HG03280 (cell line): ENCODE data around the gene TRAPPC14.
"Not testable (repeated sequence)": the region's sequence is repeated elsewhere in the genome, so short reads cannot be mapped to it uniquely, and the experiment has no call there.

Source experiments
- ATAC-seq: cut with Tn5 transposase; IDR thresholded peaks from one replicate; pipeline ENCODE4 v1.9.1; 2021; ENCODE audit warnings: mild to moderate bottlenecking, moderate library complexity; ENCODE audit not compliant: unreplicated experiment

TRAPPC14 gene, protein sequence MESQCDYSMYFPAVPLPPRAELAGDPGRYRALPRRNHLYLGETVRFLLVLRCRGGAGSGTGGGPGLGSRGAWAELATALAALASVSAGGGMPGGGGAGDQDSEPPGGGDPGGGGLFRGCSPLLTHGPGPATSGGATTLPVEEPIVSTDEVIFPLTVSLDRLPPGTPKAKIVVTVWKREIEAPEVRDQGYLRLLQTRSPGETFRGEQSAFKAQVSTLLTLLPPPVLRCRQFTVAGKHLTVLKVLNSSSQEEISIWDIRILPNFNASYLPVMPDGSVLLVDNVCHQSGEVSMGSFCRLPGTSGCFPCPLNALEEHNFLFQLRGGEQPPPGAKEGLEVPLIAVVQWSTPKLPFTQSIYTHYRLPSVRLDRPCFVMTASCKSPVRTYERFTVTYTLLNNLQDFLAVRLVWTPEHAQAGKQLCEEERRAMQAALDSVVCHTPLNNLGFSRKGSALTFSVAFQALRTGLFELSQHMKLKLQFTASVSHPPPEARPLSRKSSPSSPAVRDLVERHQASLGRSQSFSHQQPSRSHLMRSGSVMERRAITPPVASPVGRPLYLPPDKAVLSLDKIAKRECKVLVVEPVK

DNA sequence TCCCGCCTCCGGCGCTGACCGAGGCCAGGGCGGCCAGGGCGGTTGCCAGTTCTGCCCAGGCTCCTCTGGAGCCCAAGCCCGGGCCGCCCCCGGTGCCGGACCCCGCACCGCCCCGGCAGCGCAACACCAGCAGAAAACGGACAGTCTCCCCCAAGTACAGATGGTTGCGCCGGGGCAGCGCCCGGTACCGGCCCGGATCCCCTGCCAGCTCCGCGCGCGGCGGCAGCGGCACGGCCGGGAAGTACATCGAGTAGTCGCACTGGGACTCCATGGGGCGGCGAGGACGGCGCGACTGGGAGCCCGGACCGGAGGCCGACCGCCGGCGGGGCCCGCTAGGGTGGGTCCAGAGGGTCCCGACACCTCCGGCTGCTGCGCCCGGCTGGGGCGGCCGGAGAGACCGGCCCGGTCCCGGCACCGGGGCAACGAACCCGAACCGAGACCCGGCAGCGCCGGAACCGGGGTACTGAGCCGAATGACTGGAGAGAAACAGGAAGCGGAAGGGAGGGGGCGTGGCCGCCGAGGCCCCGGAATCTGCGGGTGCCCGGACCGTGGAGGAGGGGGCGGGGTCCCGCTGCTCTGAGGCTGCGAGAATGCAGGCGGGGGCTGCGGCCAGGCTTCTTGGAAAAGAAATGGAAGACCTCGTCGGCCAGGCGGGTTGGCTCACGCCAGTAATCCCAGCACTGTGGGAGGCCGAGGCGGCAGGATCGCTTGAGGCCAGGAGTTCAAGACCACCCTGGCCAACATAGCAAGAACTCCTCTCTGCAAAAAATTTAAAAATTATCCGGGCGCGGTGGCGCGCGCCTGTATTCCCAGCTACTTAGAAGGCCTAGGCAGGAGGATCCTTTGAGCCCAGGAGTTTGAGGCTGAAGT, at the start of gene TRAPPC14:
Gene TRAPPC14, minus strand, starts transcription at position 495 of the 870 bp plus-strand sequence. Its CDS starts 224 bp downstream, at position 271.
- peak; percentile 89 for ATAC-seq

- no peak for ATAC-seq
Measured at GRCh38 chr7:100204454-100204853, 45.9 kb upstream of the TRAPPC14 start.

- ATAC-seq, result no peak
Measured at GRCh38 chr7:100200693-100201092, 42.2 kb upstream of the TRAPPC14 start.

GRCh38 chr7:100198266-100198665, 39.7 kb upstream of the TRAPPC14 start:
- ATAC-seq, result no peak

GRCh38 chr7:100195901-100196322, 37.4 kb upstream of the TRAPPC14 start:
- peak; percentile 45 for ATAC-seq

DNA sequence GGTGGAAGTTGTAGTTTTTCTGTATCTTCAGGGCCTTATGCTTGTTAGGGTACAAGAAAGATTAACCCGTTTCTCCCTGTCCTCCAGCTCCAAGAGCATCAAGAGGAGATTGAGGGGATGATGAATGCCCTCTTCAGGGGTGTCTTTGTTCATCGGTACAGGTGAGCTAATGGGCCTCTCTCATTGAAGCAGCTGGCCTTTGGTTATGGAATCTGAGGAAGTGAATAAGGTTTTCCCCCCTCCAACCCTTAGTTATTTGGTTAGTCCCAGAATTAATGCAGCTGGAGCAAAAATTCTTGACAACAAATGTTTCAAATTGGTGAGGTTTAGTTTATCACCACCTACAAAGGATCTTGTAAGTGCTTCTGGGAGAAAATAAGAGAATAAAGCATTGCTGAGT, 36.7 kb upstream of the TRAPPC14 start:
- no peak for ATAC-seq

DNA sequence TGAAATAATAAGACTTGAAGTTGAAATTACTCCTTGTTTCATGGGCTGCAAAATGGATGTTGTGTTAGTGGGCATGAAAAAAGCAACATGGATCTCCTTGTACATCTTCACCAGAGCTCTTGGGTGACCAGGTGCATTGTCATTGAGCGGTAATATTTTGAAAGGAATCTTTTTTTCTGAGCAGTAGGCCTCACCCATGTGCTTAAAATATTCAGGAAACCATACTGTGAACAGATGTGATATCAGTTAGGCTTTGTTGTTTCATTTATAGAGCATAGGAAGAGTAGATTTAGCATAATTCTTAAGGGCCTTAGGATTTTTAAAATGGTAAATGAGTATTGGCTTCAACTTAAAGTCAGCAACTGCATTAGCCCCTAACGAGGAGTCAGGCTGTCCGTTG, 34.4 kb upstream of the TRAPPC14 start:
- no peak for ATAC-seq

GRCh38 chr7:100192281-100192862, 33.8 kb upstream of the TRAPPC14 start:
- not testable (repeated sequence) for ATAC-seq

GRCh38 chr7:100191775-100192174, 33.3 kb upstream of the TRAPPC14 start:
- ATAC-seq, result no peak

DNA sequence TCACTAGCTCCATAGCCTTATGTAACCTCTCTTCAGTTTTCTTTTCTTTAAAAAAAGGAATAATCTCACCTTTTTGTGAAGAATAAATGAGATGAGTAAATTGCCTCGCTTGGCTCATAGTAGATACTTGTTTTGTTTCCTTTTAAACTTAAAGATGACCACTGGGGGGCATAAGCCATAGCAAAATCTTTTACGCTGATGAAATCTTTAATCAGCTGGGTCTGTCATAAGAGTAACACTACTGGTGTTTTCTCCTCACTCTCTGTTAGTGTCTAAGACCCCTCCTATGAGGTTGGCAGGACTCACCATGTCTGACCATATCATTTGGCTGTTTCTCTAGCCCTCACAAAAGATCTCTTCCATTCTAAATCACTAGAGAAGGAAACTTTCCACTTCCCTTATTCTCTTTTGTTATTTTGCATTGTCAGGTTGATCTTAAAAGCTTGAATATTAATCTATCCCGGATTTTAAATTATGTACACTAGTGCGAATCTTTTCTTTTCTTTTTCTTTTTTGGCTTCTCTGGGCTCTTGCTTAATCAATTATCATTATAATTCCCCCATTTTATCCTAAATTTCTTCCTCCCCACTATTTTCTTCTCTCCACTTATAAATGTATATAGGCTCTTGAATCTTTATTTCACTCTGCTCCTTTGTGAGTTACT, 31.7 kb upstream of the TRAPPC14 start:
- no peak for ATAC-seq

- no peak for ATAC-seq
Measured at GRCh38 chr7:100189061-100189460, 30.5 kb upstream of the TRAPPC14 start.

GRCh38 chr7:100185726-100186125, 27.2 kb upstream of the TRAPPC14 start:
- no peak for ATAC-seq

GRCh38 chr7:100183090-100183489, 24.6 kb upstream of the TRAPPC14 start:
- ATAC-seq, result not testable (repeated sequence)

DNA sequence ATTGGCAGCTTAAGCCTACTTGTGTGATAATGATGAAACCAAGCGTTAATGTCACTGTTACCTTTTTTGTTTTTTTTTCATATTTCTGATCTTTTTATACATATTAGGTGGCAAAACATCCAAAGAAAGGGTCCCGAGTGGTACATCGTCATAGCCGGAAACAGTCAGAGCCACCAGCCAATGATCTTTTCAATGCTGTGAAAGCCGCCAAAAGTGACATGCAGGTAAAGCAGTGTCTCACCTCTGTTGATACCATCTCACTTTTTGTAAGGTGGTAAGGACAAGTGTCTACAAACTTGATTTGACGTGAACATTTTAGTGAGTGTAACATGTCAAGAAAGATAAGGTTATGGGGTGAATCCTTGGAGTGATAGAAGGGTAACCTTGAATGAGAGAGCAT, 24.1 kb upstream of the TRAPPC14 start:
- not testable (repeated sequence) for ATAC-seq

DNA sequence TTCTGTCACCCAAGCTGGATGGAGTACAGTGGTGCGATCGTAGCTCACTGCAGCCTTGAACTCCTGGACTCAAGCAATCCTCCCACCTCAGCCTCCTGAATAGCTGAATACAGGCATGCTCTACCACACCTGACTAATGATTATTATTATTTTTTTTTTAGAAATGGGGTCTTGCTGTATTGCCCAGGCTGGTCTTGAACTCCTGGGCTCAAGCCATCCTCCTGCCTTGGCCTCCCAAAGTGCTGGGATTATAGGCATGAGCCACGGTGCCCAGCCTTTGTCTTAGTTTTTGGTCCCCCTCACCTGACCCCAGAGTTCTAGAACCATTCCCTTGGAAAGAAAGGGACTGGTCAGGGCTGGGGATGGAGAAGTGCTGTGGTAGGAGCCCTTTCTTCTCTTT, 21.6 kb upstream of the TRAPPC14 start:
- not testable (repeated sequence) for ATAC-seq

GRCh38 chr7:100177045-100178001, 18.8 kb upstream of the TRAPPC14 start, which contains the start of the genes GPC2 and STAG3:
TSS of gene GPC2 (minus strand) at chr7:100177381. CDS start at chr7:100177199, 182 bp downstream.
TSS of gene STAG3 (plus strand) at chr7:100177918. CDS start at chr7:100180557, 2,639 bp downstream.
- ATAC-seq, result peak; percentile 87

DNA sequence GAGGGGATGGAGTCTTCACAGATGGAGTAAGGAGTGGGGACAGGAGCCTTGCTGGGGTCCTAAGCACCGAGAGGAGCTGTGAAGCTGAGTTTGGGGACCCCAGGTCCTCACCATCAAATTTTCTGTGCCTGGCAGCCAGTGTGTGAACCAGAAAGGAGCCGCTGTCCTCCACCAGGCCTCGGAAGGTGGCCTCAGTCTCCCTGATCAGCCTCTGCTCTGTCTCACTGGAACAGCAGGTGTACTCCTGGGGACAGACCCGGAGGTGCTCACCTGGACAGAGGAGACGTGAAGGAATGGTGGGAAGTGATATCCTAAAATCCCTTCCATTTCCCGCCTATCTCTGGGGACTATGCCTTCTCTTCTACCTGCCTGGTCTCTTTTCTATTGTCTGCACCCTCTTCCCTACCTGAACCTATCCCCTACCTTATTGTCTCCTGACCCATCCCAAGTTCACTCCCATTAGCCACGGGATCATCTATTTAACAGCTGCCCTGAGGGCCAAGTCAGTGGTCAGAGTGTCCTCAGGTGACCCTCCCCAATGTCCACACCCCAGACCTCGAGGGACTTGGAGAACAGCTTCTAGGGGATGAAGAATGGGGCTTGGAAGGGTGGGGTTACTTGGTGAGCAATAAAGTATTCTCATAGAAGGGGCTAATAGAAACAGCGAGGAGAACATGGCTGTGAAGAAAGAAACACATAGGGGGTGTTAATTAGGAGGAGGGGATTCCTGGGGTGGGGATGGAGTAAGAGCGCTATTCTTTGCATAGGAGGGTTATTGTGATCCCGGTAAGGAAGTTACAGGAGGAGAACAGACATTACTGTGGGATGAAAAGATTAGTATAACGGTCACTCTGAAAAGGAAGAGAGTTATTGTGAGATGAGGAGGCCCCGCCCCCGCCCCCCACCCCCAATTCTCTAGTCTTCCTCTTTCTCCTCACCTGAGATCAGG, 17.8 kb upstream of the TRAPPC14 start:
- ATAC-seq, result no peak
